GM19455 (cell line): ENCODE measurements around the gene NUDT14.
A peak's percentile ranks its signal among the peaks of the same experiment; 100 is the strongest.

Experiments
- ATAC-seq: cut with Tn5 transposase; IDR thresholded peaks from one replicate; pipeline ENCODE4 v1.9.1; 2021; ENCODE audit not compliant: unreplicated experiment

Gene NUDT14

GRCh38 chr14:105180592-105181548 lies at the start of gene NUDT14:
TSS of gene NUDT14 (minus strand) at chr14:105181312. CDS start at chr14:105181209, 103 bp downstream.
- ATAC-seq = peak; percentile 67

- ATAC-seq = no peak
Observed at GRCh38 chr14:105229099-105229655, 48.1 kb upstream of the NUDT14 start.

DNA sequence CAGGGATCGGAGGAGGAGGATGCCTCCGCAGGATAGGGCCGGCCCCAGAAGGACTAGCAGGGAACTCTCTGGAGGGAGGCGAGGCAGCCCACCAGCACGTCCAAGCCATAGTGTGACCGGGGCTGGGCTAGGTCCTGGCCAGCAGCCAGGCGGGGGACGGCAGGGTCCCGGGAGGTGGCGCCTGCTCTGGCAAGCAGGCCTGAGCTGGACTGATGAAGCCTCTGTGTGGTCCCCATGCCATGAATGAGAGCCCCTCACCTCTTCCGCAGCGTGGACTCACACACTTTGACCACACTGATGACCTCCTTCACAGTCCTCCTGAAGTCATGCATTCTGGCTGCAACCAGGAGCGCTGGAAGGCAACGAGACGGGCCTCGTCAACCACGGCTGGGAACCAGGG lies 47.5 kb upstream of the NUDT14 start:
- no peak for ATAC-seq

GRCh38 chr14:105227346-105227745 lies 46.2 kb upstream of the NUDT14 start:
- no peak for ATAC-seq

GRCh38 chr14:105226198-105226597 lies 45.1 kb upstream of the NUDT14 start:
- ATAC-seq = no peak

DNA sequence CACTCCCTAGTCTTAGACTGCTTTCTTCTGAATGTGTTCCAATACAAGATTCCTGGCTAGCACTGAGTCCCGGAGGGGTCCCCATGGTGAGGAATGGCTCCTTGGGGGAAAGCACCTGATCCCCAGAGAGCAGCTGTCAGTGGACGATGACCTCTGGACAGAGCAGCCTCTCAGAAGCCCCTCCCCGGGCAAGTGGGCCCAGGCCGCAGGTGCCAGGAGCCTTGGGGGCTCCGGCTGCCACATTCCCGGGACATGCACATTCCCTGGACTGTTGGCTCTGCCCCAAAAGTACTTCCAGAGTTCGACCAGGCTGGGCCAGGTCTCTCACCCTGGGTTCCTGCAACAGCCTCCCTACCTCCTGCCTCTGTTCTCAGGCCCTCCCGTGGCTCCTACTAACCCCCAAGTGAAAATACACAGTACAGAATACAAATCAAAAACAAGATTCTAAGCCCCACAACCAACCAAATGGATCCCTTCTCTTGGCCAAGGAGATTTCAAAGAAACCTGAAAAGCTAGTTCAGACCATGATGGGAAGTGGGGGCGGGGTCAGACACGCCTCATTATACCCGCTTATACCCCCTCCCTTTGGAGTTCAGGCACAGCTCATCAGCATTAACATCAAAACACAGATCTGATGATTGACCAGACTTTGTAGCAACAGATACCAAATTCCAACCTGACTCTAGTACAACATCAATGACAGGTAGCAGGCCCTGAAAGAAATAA lies 43.9 kb upstream of the NUDT14 start:
- ATAC-seq = no peak

DNA sequence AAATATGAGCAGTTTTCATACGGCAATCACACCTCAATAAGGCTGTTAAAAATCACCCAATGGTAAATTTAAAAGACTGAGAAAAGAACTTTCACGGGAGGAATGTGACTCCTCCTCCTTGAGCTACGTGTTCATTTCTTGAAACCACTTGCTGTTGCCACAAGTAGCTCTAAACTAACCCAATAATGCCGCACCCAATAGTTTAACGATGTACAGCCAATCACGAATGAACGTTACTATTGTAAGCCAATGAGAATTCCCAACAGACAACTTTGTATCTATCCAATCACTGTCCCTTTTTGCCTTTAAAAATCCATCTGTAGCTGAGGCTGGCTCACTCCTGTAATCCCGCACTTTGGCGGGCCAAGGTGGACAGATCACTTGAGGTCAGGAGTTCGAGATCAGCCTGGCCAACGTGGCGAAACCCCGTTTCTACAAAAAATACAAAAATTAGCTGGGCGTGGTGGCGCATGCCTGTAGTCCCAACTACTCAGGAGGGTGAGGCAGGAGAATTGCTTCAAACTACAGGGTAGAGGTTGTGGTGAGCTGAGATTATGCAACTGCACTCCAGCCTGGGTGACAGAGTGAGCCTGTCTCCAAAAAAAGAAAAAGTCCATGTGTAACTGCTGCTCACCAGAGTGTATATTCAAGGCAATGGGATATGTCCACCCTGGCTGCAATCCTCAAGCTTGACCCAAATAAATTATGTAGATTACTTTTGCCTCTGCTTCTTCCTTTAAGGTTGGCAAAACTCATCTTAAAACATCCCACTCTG lies 42.8 kb upstream of the NUDT14 start:
- ATAC-seq = no peak

DNA sequence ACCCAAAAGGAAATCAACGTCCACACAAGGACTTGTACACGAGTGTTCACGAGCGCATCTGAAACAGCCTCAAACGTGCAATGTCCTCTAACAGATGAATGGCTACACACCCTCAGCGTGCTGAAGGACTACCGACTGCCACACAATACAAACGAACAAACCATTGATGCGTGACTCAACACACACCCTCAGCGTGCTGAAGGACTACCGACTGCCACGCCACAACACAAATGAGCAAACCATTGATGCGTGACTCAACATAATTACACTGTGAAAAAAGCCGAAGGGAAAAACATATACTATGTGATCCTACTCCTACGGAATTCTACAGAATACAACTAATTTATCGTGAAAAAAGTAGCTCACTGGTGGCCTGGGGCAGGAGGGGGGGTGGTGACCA lies 42.1 kb upstream of the NUDT14 start:
- no peak for ATAC-seq

GRCh38 chr14:105221598-105222178 lies 40.6 kb upstream of the NUDT14 start:
- ATAC-seq = no peak

DNA sequence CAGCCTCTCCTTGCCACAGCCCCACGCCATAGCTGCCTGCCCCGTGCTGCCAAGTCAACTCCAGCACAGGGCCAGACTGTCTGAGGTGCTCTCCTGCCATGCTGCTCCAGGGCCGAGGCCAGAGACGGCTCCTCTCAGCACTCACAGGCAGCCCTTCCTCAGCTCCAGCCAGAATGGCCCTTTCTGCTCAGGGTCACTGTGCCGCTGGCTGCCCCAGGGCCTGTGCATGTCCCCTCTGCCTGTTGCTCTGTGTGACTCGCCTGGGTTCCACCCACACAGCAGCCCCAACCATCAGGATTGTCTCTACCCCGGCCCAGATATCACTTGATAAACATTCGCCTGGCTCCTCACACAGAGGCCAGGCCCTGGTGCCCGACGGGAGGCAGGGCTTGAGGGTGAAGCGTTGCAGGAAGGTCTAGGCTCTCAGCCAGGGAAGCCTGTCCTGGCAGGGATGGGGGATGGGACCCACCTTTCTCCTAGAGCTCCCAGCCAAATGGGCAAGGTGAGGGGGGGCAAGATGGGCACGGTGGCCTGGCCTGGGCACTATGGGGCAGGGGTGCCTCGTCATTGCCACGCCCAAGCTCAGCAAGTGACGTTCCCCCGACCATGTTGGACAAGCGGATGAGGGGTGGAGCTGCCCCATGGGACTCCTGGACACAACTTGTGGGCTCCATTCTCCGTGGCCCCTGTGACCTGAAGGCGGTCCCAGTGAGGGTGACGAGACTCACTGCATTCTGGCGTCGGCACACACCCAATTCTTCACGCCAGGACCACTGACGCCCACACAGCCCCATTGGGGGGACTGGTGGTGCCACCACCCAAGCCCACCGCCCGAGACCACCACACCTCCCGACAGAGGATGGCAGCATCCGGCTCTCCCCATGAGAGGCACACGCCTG lies 39.8 kb upstream of the NUDT14 start:
- ATAC-seq = no peak

DNA sequence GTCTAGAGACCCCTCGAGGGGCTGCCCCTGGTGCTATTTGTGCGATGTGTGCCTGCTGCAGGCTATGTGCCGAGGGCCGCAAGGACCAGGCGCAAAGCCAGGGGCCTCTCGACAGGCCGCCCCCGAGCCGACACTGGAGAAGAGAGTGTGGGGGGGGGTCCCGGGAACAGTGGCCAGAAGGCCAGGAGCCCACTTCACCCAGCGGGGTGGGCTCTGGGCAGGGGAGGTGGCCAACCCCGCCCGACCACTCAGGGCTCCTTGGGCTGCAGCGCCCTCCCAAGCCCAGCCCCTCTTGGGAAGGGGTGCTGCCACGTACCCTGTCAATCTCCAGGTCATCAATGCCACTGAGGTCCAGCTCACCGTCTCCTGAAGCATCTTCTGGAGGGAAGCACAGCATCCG lies 38.6 kb upstream of the NUDT14 start:
- no peak for ATAC-seq

GRCh38 chr14:105219043-105219612 lies 38.0 kb upstream of the NUDT14 start:
- no peak for ATAC-seq

- no peak for ATAC-seq
Observed at GRCh38 chr14:105218611-105219010, 37.5 kb upstream of the NUDT14 start.

GRCh38 chr14:105217774-105218173 lies 36.7 kb upstream of the NUDT14 start:
- ATAC-seq = no peak

- no peak for ATAC-seq
Observed at GRCh38 chr14:105216490-105217247, 35.6 kb upstream of the NUDT14 start.

GRCh38 chr14:105215602-105216001 lies 34.5 kb upstream of the NUDT14 start:
- ATAC-seq = no peak

DNA sequence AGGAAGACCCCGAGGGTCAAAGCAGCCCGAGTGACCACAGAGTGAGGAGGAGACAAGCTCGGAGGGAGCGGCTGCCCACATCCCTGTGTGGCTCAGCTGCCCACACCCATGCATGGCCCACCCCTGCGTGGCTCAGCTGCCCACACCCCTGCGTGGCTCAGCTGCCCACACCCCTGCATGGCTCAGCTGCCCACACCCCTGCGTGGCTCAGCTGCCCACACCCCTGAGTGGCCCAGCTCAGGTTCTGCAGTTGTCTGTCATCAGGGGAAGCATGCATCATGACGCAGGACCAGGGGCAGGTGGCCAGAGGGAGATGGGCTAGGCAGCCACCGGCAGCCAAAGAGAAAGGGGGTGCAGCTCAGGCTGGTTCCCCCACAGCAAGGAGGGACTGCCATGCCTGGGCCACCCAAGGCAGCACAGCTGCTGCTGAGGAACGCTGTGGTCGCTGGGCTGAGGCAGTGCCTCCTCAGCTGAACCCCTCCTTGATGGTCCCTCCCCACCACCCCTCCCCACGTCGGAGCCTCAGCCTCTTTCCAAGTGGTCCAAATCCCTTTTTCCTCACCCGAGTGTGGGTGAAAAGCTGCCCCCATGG lies 33.3 kb upstream of the NUDT14 start:
- ATAC-seq = no peak

DNA sequence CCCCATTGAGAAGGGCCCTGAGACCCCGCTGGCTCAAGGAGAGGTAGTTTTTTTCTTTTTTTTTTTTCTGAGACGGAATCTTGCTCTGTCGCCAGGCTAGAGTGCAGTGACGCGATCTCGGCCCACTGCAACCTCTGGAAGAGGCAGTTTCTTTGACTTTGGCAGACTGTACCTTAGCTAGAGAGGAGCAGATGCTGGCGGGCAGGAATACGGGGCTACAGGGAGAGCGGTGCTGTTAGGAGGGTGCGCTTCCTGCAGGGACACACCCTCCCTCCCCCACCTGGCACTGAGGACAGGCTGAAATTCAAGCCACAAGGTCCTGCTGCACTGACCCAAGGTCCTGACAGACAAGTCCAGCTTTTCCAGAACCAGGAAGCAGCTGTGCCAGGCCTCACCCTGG lies 32.2 kb upstream of the NUDT14 start:
- no peak for ATAC-seq
